A549 (cell line): ENCODE data around the gene TNS3. TPM values are rescaled to one million over a fixed set of nuclear protein-coding genes. Genes with fewer than 3 reads are reported as not detected.

Experiments
- ATAC-seq, 2 experiments: fragments of 200-7000 bp in 1 of 2; fragments of >200 bp in 1 of 2; cut with Nextera tagmentation in 1 of 2; cut with Tn5 transposase in 1 of 2; 3 replicates each; pipeline versions ENCODE4 v1.8.0 to v1.9.1; 2018 to 2020; ENCODE audit warnings: mild to moderate bottlenecking in 1 of 2, moderate library complexity in 1 of 2
- CTCF ChIA-PET: fragments of 300-600 bp; sonication (Branson Sonifier 250); formaldehyde crosslinking; extraction: SDS; loops from one replicate; lab custom pipeline; 2021; ENCODE audit warnings: antibody characterized with exemption, inconsistent platforms; lab: Yijun Ruan, JAX
- POLR2A ChIA-PET: fragments of 350-600 bp; formaldehyde crosslinking; extraction: SDS; loops from one replicate; lab custom pipeline; 2021; ENCODE audit warnings: antibody characterized with exemption, inconsistent platforms; lab: Yijun Ruan, JAX
- DNase-seq, 2 experiments: peaks; one replicate each; pipeline versions ENCODE4 v3.0.0 to v3.0.0-alpha.2; 2011 to 2016; ENCODE audit warnings: low read depth in 1 of 2, low spot score in 1 of 2
- FAIRE-seq: peaks from 2 replicates; lab custom pipeline; 2011; peaks lifted over from hg19 to GRCh38; lab: Jason Lieb, UNC
- H3K27ac ChIP-seq, 2 experiments: fragments of >200 bp; sonication (Bioruptor Twin); formaldehyde crosslinking; 3 replicates each; pipeline ENCODE4 v1.5.1; 2016 to 2017
- H3K4me1 ChIP-seq: fragments of >200 bp; sonication (Bioruptor Twin); formaldehyde crosslinking; 3 replicates; pipeline ENCODE4 v1.6.1; 2016
- H3K4me2 ChIP-seq: fragments of >200 bp; sonication (Bioruptor Twin); formaldehyde crosslinking; 3 replicates; pipeline ENCODE4 v1.6.1; 2016
- H3K4me3 ChIP-seq: fragments of >200 bp; sonication (Bioruptor Twin); formaldehyde crosslinking; 3 replicates; pipeline ENCODE4 v1.5.1; 2016
- H3K9me3 ChIP-seq: fragments of >200 bp; sonication (Bioruptor Twin); formaldehyde crosslinking; 3 replicates; pipeline ENCODE4 v1.6.1; 2016
- BHLHE40 ChIP-seq: IDR thresholded peaks from 2 replicates; pipeline ENCODE4 v1.6.1; 2012; ENCODE audit warnings: low read depth, low read length, inconsistent platforms
- CHD2 ChIP-seq: fragments of 150-350 bp; IDR thresholded peaks from 2 replicates; pipeline ENCODE4 v1.6.1; 2014; ENCODE audit warnings: low read length; ENCODE audit not compliant: partially characterized antibody
- CTCF ChIP-seq: fragments of >200 bp; sonication (Bioruptor Twin); formaldehyde crosslinking; IDR thresholded peaks from 3 replicates; pipeline ENCODE4 v1.5.1; 2016
- EHMT2 ChIP-seq: fragments of 200-600 bp; sonication (generic); IDR thresholded peaks from 2 replicates; pipeline ENCODE4 v1.6.1; 2016; ENCODE audit warnings: antibody characterized with exemption, low read depth, mild to moderate bottlenecking, moderate library complexity
- ESRRA ChIP-seq: fragments of 150-350 bp; IDR thresholded peaks from 2 replicates; pipeline ENCODE4 v1.6.1; 2014; ENCODE audit warnings: mild to moderate bottlenecking, low read length, borderline replicate concordance
- FOSB ChIP-seq: fragments of 250-450 bp; sonication (Bioruptor Pico); IDR thresholded peaks from 2 replicates; pipeline ENCODE4 v1.5.0; 2020; ENCODE audit warnings: mild to moderate bottlenecking, moderate library complexity
- GATA3 ChIP-seq: IDR thresholded peaks from 2 replicates; pipeline ENCODE4 v1.6.1; 2012; ENCODE audit warnings: borderline replicate concordance
- HOXB13 ChIP-seq: fragments of 250-450 bp; sonication (Bioruptor Pico); IDR thresholded peaks from 2 replicates; pipeline ENCODE4 v1.5.0; 2020; ENCODE audit warnings: low read depth, mild to moderate bottlenecking, moderate library complexity
- JUN ChIP-seq, 2 experiments: fragments of >200 bp; sonication (Bioruptor Twin); formaldehyde crosslinking; IDR thresholded peaks; 2 replicates in 1 of 2; 3 replicates in 1 of 2; pipeline ENCODE4 v1.6.1; 2016 to 2017
- KDM1A ChIP-seq: fragments of 200-600 bp; sonication (generic); IDR thresholded peaks from 2 replicates; pipeline ENCODE4 v1.6.1; 2016; ENCODE audit warnings: low read depth, mild to moderate bottlenecking
- MAZ ChIP-seq: fragments of 150-350 bp; IDR thresholded peaks from 2 replicates; pipeline ENCODE4 v1.6.1; 2014; ENCODE audit warnings: antibody characterized with exemption, low read depth, low read length, borderline replicate concordance
- NFE2L2 ChIP-seq: fragments of 150-350 bp; conservative IDR thresholded peaks from 2 replicates; pipeline ENCODE4 v1.6.1; 2014; ENCODE audit warnings: low read length
- PHF8 ChIP-seq: fragments of 200-600 bp; sonication (generic); IDR thresholded peaks from 2 replicates; pipeline ENCODE4 v1.6.1; 2016; ENCODE audit warnings: low read depth, mild to moderate bottlenecking, antibody characterized with exemption, moderate library complexity, borderline replicate concordance
- POLR2A ChIP-seq: IDR thresholded peaks from 2 replicates; pipeline ENCODE4 v1.6.1; 2012; ENCODE audit warnings: mild to moderate bottlenecking, low read length
- POLR2AphosphoS2 ChIP-seq: conservative IDR thresholded peaks from 2 replicates; pipeline ENCODE4 v1.6.1; 2012; ENCODE audit warnings: low read length, improper control_type of control experiment, inconsistent platforms
- RARB ChIP-seq: fragments of 250-450 bp; sonication (Bioruptor Pico); IDR thresholded peaks from 2 replicates; pipeline ENCODE4 v1.8.0; 2021; ENCODE audit warnings: mild to moderate bottlenecking, moderate library complexity
- REST ChIP-seq: fragments of 200-600 bp; sonication (generic); IDR thresholded peaks from 2 replicates; pipeline ENCODE4 v1.6.1; 2016; ENCODE audit warnings: antibody characterized with exemption, mild to moderate bottlenecking, moderate library complexity
- RNF2 ChIP-seq: fragments of 200-600 bp; sonication (generic); IDR thresholded peaks from 2 replicates; pipeline ENCODE4 v1.6.1; 2016; ENCODE audit warnings: low read depth, mild to moderate bottlenecking, antibody characterized with exemption, moderate library complexity, borderline replicate concordance
- SREBF2 ChIP-seq: fragments of 450-650 bp; IDR thresholded peaks from 2 replicates; pipeline ENCODE4 v1.6.1; 2014; ENCODE audit warnings: mild to moderate bottlenecking, moderate library complexity
- TFCP2L1 ChIP-seq: fragments of 250-450 bp; sonication (Bioruptor Pico); IDR thresholded peaks from 2 replicates; pipeline ENCODE4 v1.5.0; 2021; ENCODE audit warnings: mild to moderate bottlenecking
- ZC3H11A ChIP-seq: fragments of 450-650 bp; IDR thresholded peaks from 2 replicates; pipeline ENCODE4 v1.6.1; 2014; ENCODE audit warnings: antibody characterized with exemption, mild to moderate bottlenecking
- ZFP36 ChIP-seq: fragments of 450-650 bp; IDR thresholded peaks from 2 replicates; pipeline ENCODE4 v1.6.1; 2014; ENCODE audit warnings: borderline replicate concordance; ENCODE audit not compliant: partially characterized antibody
- WGBS: methylation state at CpG from one replicate; pipeline ENCODE4 v1.1.6; 2017; ENCODE audit errors: missing lambda C conversion rate; 5-methylcytosine and 5-hydroxymethylcytosine counted together
- polyA plus RNA-seq, 4 experiments: library from polyadenylated mRNA; depleted of rRNA in 3 of 4; stranded (reverse); fragments of >200 nt; fragmentation: RNase III in 1 of 4; extraction: RNeasy Plus Mini Kit Qiagen cat#74134 plus additional on column Dnase treatment in 1 of 4; gene quantifications; 2 replicates in 3 of 4; 3 replicates in 1 of 4; pipeline ENCODE4 v1.2.3, GENCODE V29; 2011 to 2017
- TF ChIP-seq, protein P1 (sequence below): fragments of 250-450 bp; sonication (Bioruptor Pico); IDR thresholded peaks from 2 replicates; pipeline ENCODE4 v1.5.0; 2021; ENCODE audit warnings: mild to moderate bottlenecking, moderate library complexity, borderline replicate concordance

TNS3 gene
- polyA plus RNA-seq, 2 of the 4 experiments (the other 2 are of a cell fraction) = 107 to 134 TPM

GRCh38 chr7:47343061-47343455 is 238.9 kb downstream of the TNS3 start:
- ChIA-PET CTCF (interaction anchor here (1.0 kb wide), 1 partner anchor 21 kb away, joined by 3 read pairs; no protein-coding TSS in a partner anchor), POLR2A (no interaction called here)
- Histone ChIP-seq H3K27ac (0 out of 6 replicates have a peak overlapping the region, but pooled peaks of 1 of the 2 experiments have one; percentile 2), H3K4me3 (no peak overlapping the region), H3K9me3 (no peaks in the 10 kb centered on the region), H3K4me2 (no peak overlapping the region), H3K4me1 (peaks cover 10% of the 10 kb centered on the region; the same call in 1 of the 3 replicates)
- WGBS = 85% methylated on average over 5 of the region's 5 CpGs
- ATAC-seq = peak in 1 of 2 experiments; percentile 12; a peak in 1 of 6 replicates
- no peak for FAIRE-seq
- DNase-seq = no peak
- TF ChIP-seq GATA3 (no peak), FOSB (CRISPR knock-in tag) (no peak), RARB (CRISPR knock-in tag) (no peak), POLR2A (no peak), KDM1A (no peak), SREBF2 (no peak), HOXB13 (no peak), NFE2L2 (no peak), ZC3H11A (no peak), RNF2 (no peak), ZFP36 (no peak), POLR2AphosphoS2 (no peak), TFCP2L1 (CRISPR knock-in tag) (no peak)

DNA sequence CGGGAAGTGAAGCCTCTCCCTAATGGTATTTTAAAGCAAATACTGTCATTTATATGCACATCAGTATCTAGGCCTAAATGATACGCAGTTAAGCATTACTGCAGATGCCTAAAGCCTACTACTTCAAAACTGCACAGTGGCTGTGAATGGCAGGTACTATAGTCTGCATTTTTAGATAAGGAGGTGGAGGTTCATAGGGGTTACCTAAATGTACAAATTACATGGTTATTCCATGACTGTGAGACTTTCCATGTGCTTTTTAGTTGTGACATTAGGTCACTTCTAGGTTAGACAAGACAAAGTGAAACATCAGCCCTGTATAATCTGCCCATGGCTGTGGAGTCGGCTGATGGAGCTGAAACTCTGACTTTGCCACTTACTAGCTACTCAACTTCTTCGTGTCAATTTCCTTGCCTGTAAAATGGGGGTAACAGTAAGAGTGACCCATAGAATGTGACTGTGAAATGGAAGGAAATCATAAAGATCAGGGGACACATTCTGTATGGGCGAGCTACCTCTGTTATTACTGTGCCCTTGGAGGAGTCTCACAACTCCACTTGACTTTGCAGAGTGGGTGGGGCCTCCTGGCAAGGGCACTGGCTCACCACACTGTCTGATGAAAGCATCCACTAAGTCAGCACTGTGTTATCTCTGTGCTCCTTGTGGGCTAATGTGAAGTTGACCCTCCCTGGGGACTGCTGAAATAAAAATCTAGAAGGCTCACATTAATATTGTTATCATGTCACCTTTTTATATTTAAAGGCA is 239.4 kb downstream of the TNS3 start:
- DNase-seq (no peak), ATAC-seq (peak in 1 of 2 experiments; percentile 17; a peak in 1 of 6 replicates), FAIRE-seq (no peak)
- ChIA-PET POLR2A (no interaction called here), CTCF (no interaction called here)
- H3K4me1 ChIP-seq = peaks cover 14% of the 10 kb centered on the region; the same call in 1 of the 3 replicates
- no peak overlapping the region for H3K4me2 ChIP-seq
- TF ChIP-seq PHF8 = no peak
- no peak for TF ChIP-seq ESRRA
- WGBS = 92% methylated on average over 5 of the region's 5 CpGs
- no peaks in the 10 kb centered on the region for H3K9me3 ChIP-seq
- 0 out of 6 replicates have a peak overlapping the region, but pooled peaks of 1 of the 2 experiments have one; percentile 2 for H3K27ac ChIP-seq
- H3K4me3 ChIP-seq = no peak overlapping the region

GRCh38 chr7:47340517-47340916 is 241.4 kb downstream of the TNS3 start:
- TF ChIP-seq BHLHE40 = no peak
- TF ChIP-seq EHMT2 = no peak
- TF ChIP-seq REST = no peak
- TF ChIP-seq CHD2 = no peak
- TF ChIP-seq, protein P1, sequence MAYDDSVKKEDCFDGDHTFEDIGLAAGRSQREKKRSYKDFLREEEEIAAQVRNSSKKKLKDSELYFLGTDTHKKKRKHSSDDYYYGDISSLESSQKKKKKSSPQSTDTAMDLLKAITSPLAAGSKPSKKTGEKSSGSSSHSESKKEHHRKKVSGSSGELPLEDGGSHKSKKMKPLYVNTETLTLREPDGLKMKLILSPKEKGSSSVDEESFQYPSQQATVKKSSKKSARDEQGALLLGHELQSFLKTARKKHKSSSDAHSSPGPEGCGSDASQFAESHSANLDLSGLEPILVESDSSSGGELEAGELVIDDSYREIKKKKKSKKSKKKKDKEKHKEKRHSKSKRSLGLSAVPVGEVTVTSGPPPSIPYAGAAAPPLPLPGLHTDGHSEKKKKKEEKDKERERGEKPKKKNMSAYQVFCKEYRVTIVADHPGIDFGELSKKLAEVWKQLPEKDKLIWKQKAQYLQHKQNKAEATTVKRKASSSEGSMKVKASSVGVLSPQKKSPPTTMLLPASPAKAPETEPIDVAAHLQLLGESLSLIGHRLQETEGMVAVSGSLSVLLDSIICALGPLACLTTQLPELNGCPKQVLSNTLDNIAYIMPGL = no peak
- no peak for TF ChIP-seq CTCF
- no peak for TF ChIP-seq MAZ
- no peak for TF ChIP-seq JUN (IDR thresholded peaks at IDR 0.05)
- ATAC-seq = no peak
- FAIRE-seq = no peak
- ChIA-PET POLR2A (no interaction called here), CTCF (interaction anchor here (0.9 kb wide), 1 partner anchor 75 kb away, joined by 3 read pairs; no protein-coding TSS in a partner anchor)
- H3K9me3 ChIP-seq = no peaks in the 10 kb centered on the region
- DNase-seq = no peak
- H3K4me1 ChIP-seq = peaks cover 21% of the 10 kb centered on the region; the same call in 1 of the 3 replicates
- no peak overlapping the region for H3K27ac ChIP-seq
- H3K4me2 ChIP-seq = no peak overlapping the region
- 89% methylated on average over 3 of the region's 3 CpGs for WGBS
- no peak overlapping the region for H3K4me3 ChIP-seq
